A549 (cell line): ENCODE data around the gene RTL5. TPM values are rescaled to one million over a fixed set of nuclear protein-coding genes. Genes with fewer than 3 reads are reported as not detected.

ENCODE experiments used
- ATAC-seq, 2 experiments: fragments of 200-7000 bp in 1 of 2; fragments of >200 bp in 1 of 2; cut with Nextera tagmentation in 1 of 2; cut with Tn5 transposase in 1 of 2; 3 replicates each; pipeline versions ENCODE4 v1.8.0 to v1.9.1; 2018 to 2020; ENCODE audit warnings: mild to moderate bottlenecking in 1 of 2, moderate library complexity in 1 of 2
- CTCF ChIA-PET: fragments of 300-600 bp; sonication (Branson Sonifier 250); formaldehyde crosslinking; extraction: SDS; loops from one replicate; lab custom pipeline; 2021; ENCODE audit warnings: antibody characterized with exemption, inconsistent platforms; lab: Yijun Ruan, JAX
- POLR2A ChIA-PET: fragments of 350-600 bp; formaldehyde crosslinking; extraction: SDS; loops from one replicate; lab custom pipeline; 2021; ENCODE audit warnings: antibody characterized with exemption, inconsistent platforms; lab: Yijun Ruan, JAX
- DNase-seq, 2 experiments: peaks; one replicate each; pipeline versions ENCODE4 v3.0.0 to v3.0.0-alpha.2; 2011 to 2016; ENCODE audit warnings: low read depth in 1 of 2, low spot score in 1 of 2
- FAIRE-seq: peaks from 2 replicates; lab custom pipeline; 2011; peaks lifted over from hg19 to GRCh38; lab: Jason Lieb, UNC
- H3K27ac ChIP-seq, 2 experiments: fragments of >200 bp; sonication (Bioruptor Twin); formaldehyde crosslinking; 3 replicates each; pipeline ENCODE4 v1.5.1; 2016 to 2017
- H3K4me1 ChIP-seq: fragments of >200 bp; sonication (Bioruptor Twin); formaldehyde crosslinking; 3 replicates; pipeline ENCODE4 v1.6.1; 2016
- H3K4me2 ChIP-seq: fragments of >200 bp; sonication (Bioruptor Twin); formaldehyde crosslinking; 3 replicates; pipeline ENCODE4 v1.6.1; 2016
- H3K4me3 ChIP-seq: fragments of >200 bp; sonication (Bioruptor Twin); formaldehyde crosslinking; 3 replicates; pipeline ENCODE4 v1.5.1; 2016
- H3K9me3 ChIP-seq: fragments of >200 bp; sonication (Bioruptor Twin); formaldehyde crosslinking; 3 replicates; pipeline ENCODE4 v1.6.1; 2016
- ATOH8 ChIP-seq: fragments of 250-450 bp; sonication (Bioruptor Pico); IDR thresholded peaks from 2 replicates; pipeline ENCODE4 v1.5.0; 2020; ENCODE audit warnings: low read depth, mild to moderate bottlenecking, moderate library complexity
- BCL3 ChIP-seq: fragments of >200 bp; sonication (Bioruptor Twin); formaldehyde crosslinking; IDR thresholded peaks from 3 replicates; pipeline ENCODE4 v1.6.1; 2016
- BHLHE40 ChIP-seq: IDR thresholded peaks from 2 replicates; pipeline ENCODE4 v1.6.1; 2012; ENCODE audit warnings: low read depth, low read length, inconsistent platforms
- CBX2 ChIP-seq: fragments of 200-600 bp; sonication (generic); IDR thresholded peaks from 2 replicates; pipeline ENCODE4 v1.6.1; 2016; ENCODE audit warnings: low read depth, mild to moderate bottlenecking, borderline replicate concordance
- CEBPB ChIP-seq, 2 experiments: fragments of >200 bp in 1 of 2; sonication (Bioruptor Twin) in 1 of 2; formaldehyde crosslinking in 1 of 2; IDR thresholded peaks; 2 replicates each; pipeline ENCODE4 v1.6.1; 2012 to 2016
- CHD4 ChIP-seq: fragments of 200-600 bp; sonication (generic); IDR thresholded peaks from 2 replicates; pipeline ENCODE4 v1.6.1; 2016; ENCODE audit warnings: antibody characterized with exemption, mild to moderate bottlenecking, borderline replicate concordance
- EHF ChIP-seq: fragments of 250-450 bp; sonication (Bioruptor Pico); IDR thresholded peaks from 2 replicates; pipeline ENCODE4 v1.5.0; 2020; ENCODE audit warnings: mild to moderate bottlenecking
- ELK1 ChIP-seq: fragments of 150-350 bp; IDR thresholded peaks from 2 replicates; pipeline ENCODE4 v1.6.1; 2014; ENCODE audit warnings: low read depth, mild to moderate bottlenecking, low read length
- GATA3 ChIP-seq: IDR thresholded peaks from 2 replicates; pipeline ENCODE4 v1.6.1; 2012; ENCODE audit warnings: borderline replicate concordance
- HDAC2 ChIP-seq: fragments of 200-600 bp; sonication (generic); IDR thresholded peaks from 2 replicates; pipeline ENCODE4 v1.6.1; 2016
- HOXA7 ChIP-seq: fragments of 250-450 bp; sonication (Bioruptor Pico); IDR thresholded peaks from 2 replicates; pipeline ENCODE4 v1.5.0; 2020; ENCODE audit warnings: mild to moderate bottlenecking, moderate library complexity
- JUNB ChIP-seq: fragments of >200 bp; sonication (Bioruptor Twin); formaldehyde crosslinking; IDR thresholded peaks from 2 replicates; pipeline ENCODE4 v1.6.1; 2016
- KDM1A ChIP-seq: fragments of 200-600 bp; sonication (generic); IDR thresholded peaks from 2 replicates; pipeline ENCODE4 v1.6.1; 2016; ENCODE audit warnings: low read depth, mild to moderate bottlenecking
- KDM5A ChIP-seq: fragments of 200-600 bp; sonication (generic); IDR thresholded peaks from 2 replicates; pipeline ENCODE4 v1.6.1; 2016; ENCODE audit warnings: antibody characterized with exemption, mild to moderate bottlenecking
- MAZ ChIP-seq: fragments of 150-350 bp; IDR thresholded peaks from 2 replicates; pipeline ENCODE4 v1.6.1; 2014; ENCODE audit warnings: antibody characterized with exemption, low read depth, low read length, borderline replicate concordance
- NR3C1 ChIP-seq: fragments of >200 bp; sonication (Bioruptor Twin); formaldehyde crosslinking; IDR thresholded peaks from 3 replicates; pipeline ENCODE4 v1.6.1; 2017
- POLR2A ChIP-seq: IDR thresholded peaks from 2 replicates; pipeline ENCODE4 v1.6.1; 2012; ENCODE audit warnings: mild to moderate bottlenecking, low read length
- RAD21 ChIP-seq, 2 experiments: fragments of >200 bp in 1 of 2; sonication (Bioruptor Twin) in 1 of 2; formaldehyde crosslinking in 1 of 2; IDR thresholded peaks in 1 of 2; conservative IDR thresholded peaks in 1 of 2; 2 replicates in 1 of 2; 3 replicates in 1 of 2; pipeline ENCODE4 v1.6.1; 2012 to 2018; ENCODE audit warnings: inconsistent platforms in 1 of 2
- RCOR1 ChIP-seq: fragments of 150-350 bp; IDR thresholded peaks from 2 replicates; pipeline ENCODE4 v1.6.1; 2014; ENCODE audit warnings: antibody characterized with exemption, low read length, low read depth
- REST ChIP-seq: fragments of 200-600 bp; sonication (generic); IDR thresholded peaks from 2 replicates; pipeline ENCODE4 v1.6.1; 2016; ENCODE audit warnings: antibody characterized with exemption, mild to moderate bottlenecking, moderate library complexity
- RNF2 ChIP-seq: fragments of 200-600 bp; sonication (generic); IDR thresholded peaks from 2 replicates; pipeline ENCODE4 v1.6.1; 2016; ENCODE audit warnings: low read depth, mild to moderate bottlenecking, antibody characterized with exemption, moderate library complexity, borderline replicate concordance
- SMC3 ChIP-seq: fragments of >200 bp; sonication (Bioruptor Twin); formaldehyde crosslinking; IDR thresholded peaks from 3 replicates; pipeline ENCODE4 v1.6.1; 2018; ENCODE audit warnings: inconsistent platforms
- SREBF2 ChIP-seq: fragments of 450-650 bp; IDR thresholded peaks from 2 replicates; pipeline ENCODE4 v1.6.1; 2014; ENCODE audit warnings: mild to moderate bottlenecking, moderate library complexity
- USF2 ChIP-seq: fragments of 450-650 bp; IDR thresholded peaks from 2 replicates; pipeline ENCODE4 v1.6.1; 2014; ENCODE audit warnings: antibody characterized with exemption
- ZFP36 ChIP-seq: fragments of 450-650 bp; IDR thresholded peaks from 2 replicates; pipeline ENCODE4 v1.6.1; 2014; ENCODE audit warnings: borderline replicate concordance; ENCODE audit not compliant: partially characterized antibody
- ZNF302 ChIP-seq: fragments of 250-450 bp; sonication (Bioruptor Pico); IDR thresholded peaks from 2 replicates; pipeline ENCODE4 v1.9.0; 2021; ENCODE audit warnings: inconsistent platforms, mild to moderate bottlenecking, moderate library complexity
- WGBS: methylation state at CpG from one replicate; pipeline ENCODE4 v1.1.6; 2017; ENCODE audit errors: missing lambda C conversion rate; 5-methylcytosine and 5-hydroxymethylcytosine counted together
- polyA plus RNA-seq, 4 experiments: library from polyadenylated mRNA; depleted of rRNA in 3 of 4; stranded (reverse); fragments of >200 nt; fragmentation: RNase III in 1 of 4; extraction: RNeasy Plus Mini Kit Qiagen cat#74134 plus additional on column Dnase treatment in 1 of 4; gene quantifications; 2 replicates in 3 of 4; 3 replicates in 1 of 4; pipeline ENCODE4 v1.2.3, GENCODE V29; 2011 to 2017

Gene RTL5
- polyA plus RNA-seq, 2 of the 4 experiments (the other 2 are of a cell fraction) = 1.2 to 2.9 TPM

- TF ChIP-seq BCL3 = no peak
- no peak for TF ChIP-seq JUNB
- TF ChIP-seq HOXA7 (CRISPR knock-in tag) = no peak
- TF ChIP-seq ZNF302 (CRISPR knock-in tag) = no peak
- no peak for TF ChIP-seq RCOR1
- no peak for TF ChIP-seq EHF (CRISPR knock-in tag)
- TF ChIP-seq ATOH8 (CRISPR knock-in tag) = no peak
- TF ChIP-seq GATA3 = no peak
- no peak for TF ChIP-seq RNF2
Observed at GRCh38 chrX:72141372-72142004, 9.8 kb upstream of the RTL5 start (continued).

- no peaks in the 10 kb centered on the region for H3K9me3 ChIP-seq
- no peak overlapping the region for H3K27ac ChIP-seq
- no peaks in the 10 kb centered on the region for H3K4me1 ChIP-seq
- no peak for TF ChIP-seq ATOH8 (CRISPR knock-in tag)
- TF ChIP-seq USF2 = no peak
- TF ChIP-seq SREBF2 = no peak
- no peak for TF ChIP-seq CBX2
- TF ChIP-seq POLR2A = no peak
- TF ChIP-seq BHLHE40 = no peak
- no peak for TF ChIP-seq HDAC2
- no peak for TF ChIP-seq CEBPB (IDR thresholded peaks at IDR 0.05)
- TF ChIP-seq ELK1 = no peak
- TF ChIP-seq ZFP36 = no peak
- TF ChIP-seq REST = no peak
- no peak for TF ChIP-seq KDM1A
- TF ChIP-seq NR3C1 = no peak
- no peak for TF ChIP-seq MAZ
- TF ChIP-seq SMC3 = no peak
- no peak for TF ChIP-seq CHD4
- TF ChIP-seq RAD21 (conservative IDR thresholded peaks at IDR 0.05 in 1 of 2, IDR thresholded peaks at IDR 0.05 in 1 of 2) = no peak
- TF ChIP-seq KDM5A = no peak
- POLR2A ChIA-PET = no interaction called here
- no peak for FAIRE-seq
- WGBS = 66% methylated on average over 8 of the region's 8 CpGs
- CTCF ChIA-PET = interaction anchor here (1.3 to 1.5 kb wide), 2 partner anchors 13 to 121 kb away, joined by 3 read pairs; no protein-coding TSS in a partner anchor
- DNase-seq = no peak
- no peak overlapping the region for H3K4me2 ChIP-seq
- ATAC-seq = no peak
- H3K4me3 ChIP-seq = no peak overlapping the region
Observed at GRCh38 chrX:72139538-72139937, 7.8 kb upstream of the RTL5 start.
